HL-60 (cell line): Measurements from ENCODE around the gene KCNJ16.

Experiments used
- DNase-seq, 2 experiments: peaks; one replicate each; pipeline ENCODE4 v3.0.0-alpha.2; 2010 to 2020; ENCODE audit warnings: low read depth in 1 of 2, low spot score in 1 of 2
- H3K27ac ChIP-seq: fragments of 250-450 bp; sonication (Bioruptor Pico); replicated peaks from 2 replicates; pipeline ENCODE4 v1.5.1; 2020; ENCODE audit warnings: mild to moderate bottlenecking, moderate library complexity
- H3K27me3 ChIP-seq: fragments of 250-450 bp; sonication (Bioruptor Pico); 2 replicates; pipeline ENCODE4 v1.5.1; 2021; ENCODE audit warnings: mild to moderate bottlenecking, moderate library complexity; ENCODE audit not compliant: insufficient read depth, poor library complexity, severe bottlenecking
- H3K4me3 ChIP-seq: replicated peaks from 2 replicates; pipeline ENCODE4 v1.5.1; 2011; ENCODE audit warnings: mild to moderate bottlenecking, control low read depth, low read length; ENCODE audit not compliant: insufficient read depth
- CTCF ChIP-seq: IDR thresholded peaks from one replicate; pipeline ENCODE4 v1.5.1; 2011; ENCODE audit warnings: low read length, control low read depth, inconsistent platforms; ENCODE audit not compliant: insufficient read depth
- GABPA ChIP-seq: IDR thresholded peaks from 2 replicates; pipeline ENCODE4 v1.6.1; 2012; ENCODE audit warnings: low read depth
- POLR2AphosphoS5 ChIP-seq: IDR thresholded peaks from 2 replicates; pipeline ENCODE4 v1.6.1; 2012; ENCODE audit warnings: low read depth
- REST ChIP-seq: IDR thresholded peaks from 2 replicates; pipeline ENCODE4 v1.6.1; 2012; ENCODE audit warnings: low read depth; ENCODE audit not compliant: insufficient replicate concordance
- SPI1 ChIP-seq: IDR thresholded peaks from 2 replicates; pipeline ENCODE4 v1.6.1; 2012; ENCODE audit warnings: low read depth, mild to moderate bottlenecking, borderline replicate concordance

The KCNJ16 gene

GRCh38 chr17:70183508-70183907, 108.5 kb downstream of the KCNJ16 start:
- H3K27me3 ChIP-seq = no peaks in the 10 kb centered on the region
- TF ChIP-seq SPI1 (no peak), GABPA (no peak), POLR2AphosphoS5 (no peak), CTCF (no peak), REST (no peak)

GRCh38 chr17:70184207-70184606, 109.2 kb downstream of the KCNJ16 start:
- no peak overlapping the region for H3K27ac ChIP-seq
- no peak for TF ChIP-seq REST
- DNase-seq = no peak
- H3K27me3 ChIP-seq = no peaks in the 10 kb centered on the region
- no peak overlapping the region for H3K4me3 ChIP-seq

More at GRCh38 chr17:70183508-70183907, 108.5 kb downstream of the KCNJ16 start:
- H3K4me3 ChIP-seq = no peak overlapping the region
- H3K27ac ChIP-seq = no peak overlapping the region
- DNase-seq = no peak

- Histone ChIP-seq H3K4me3 (no peak overlapping the region), H3K27me3 (no peaks in the 10 kb centered on the region), H3K27ac (no peak overlapping the region)
- no peak for TF ChIP-seq REST
- TF ChIP-seq SPI1 = no peak
- TF ChIP-seq GABPA = no peak
- no peak for TF ChIP-seq POLR2AphosphoS5
- no peak for TF ChIP-seq CTCF
- DNase-seq = no peak
Observed at GRCh38 chr17:70184770-70185169, 109.7 kb downstream of the KCNJ16 start.
